ENCODE data around the gene NKX6-2.
"Not testable (repeated sequence)": the region's sequence is repeated elsewhere in the genome, so short reads cannot be mapped to it uniquely, and the experiment has no call there.

Gene NKX6-2

GRCh38 chr10:132776821-132777220, 9.1 kb downstream of the NKX6-2 start:
- TF ChIP-seq, protein P1, sequence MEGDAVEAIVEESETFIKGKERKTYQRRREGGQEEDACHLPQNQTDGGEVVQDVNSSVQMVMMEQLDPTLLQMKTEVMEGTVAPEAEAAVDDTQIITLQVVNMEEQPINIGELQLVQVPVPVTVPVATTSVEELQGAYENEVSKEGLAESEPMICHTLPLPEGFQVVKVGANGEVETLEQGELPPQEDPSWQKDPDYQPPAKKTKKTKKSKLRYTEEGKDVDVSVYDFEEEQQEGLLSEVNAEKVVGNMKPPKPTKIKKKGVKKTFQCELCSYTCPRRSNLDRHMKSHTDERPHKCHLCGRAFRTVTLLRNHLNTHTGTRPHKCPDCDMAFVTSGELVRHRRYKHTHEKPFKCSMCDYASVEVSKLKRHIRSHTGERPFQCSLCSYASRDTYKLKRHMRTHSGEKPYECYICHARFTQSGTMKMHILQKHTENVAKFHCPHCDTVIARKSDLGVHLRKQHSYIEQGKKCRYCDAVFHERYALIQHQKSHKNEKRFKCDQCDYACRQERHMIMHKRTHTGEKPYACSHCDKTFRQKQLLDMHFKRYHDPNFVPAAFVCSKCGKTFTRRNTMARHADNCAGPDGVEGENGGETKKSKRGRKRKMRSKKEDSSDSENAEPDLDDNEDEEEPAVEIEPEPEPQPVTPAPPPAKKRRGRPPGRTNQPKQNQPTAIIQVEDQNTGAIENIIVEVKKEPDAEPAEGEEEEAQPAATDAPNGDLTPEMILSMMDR (IDR thresholded peaks at IDR 0.05; ENCODE audit: low read depth, low read length, missing control alignments): no peak
- Histone ChIP-seq H3K27ac (no peak overlapping the region), H3K27me3 (replicated peaks) (no peaks in the 10 kb centered on the region), H3K4me3 (ENCODE audit: low read depth, low read length) (no peak overlapping the region), H3K36me3 (replicated peaks) (no peaks in the 10 kb centered on the region)
- no peak for DNase-seq
- in situ Hi-C loops (cut with HindIII; ENCODE audit: low pct_ligation_motif_present, low sequenced_read_pairs): no loop called here

- in situ Hi-C loops (cut with HindIII; ENCODE audit: low pct_ligation_motif_present, low sequenced_read_pairs): no loop called here
- no peak overlapping the region for H3K27ac ChIP-seq
- peaks cover under 1% of the 10 kb centered on the region for H3K36me3 ChIP-seq (replicated peaks)
- H3K4me3 ChIP-seq (ENCODE audit: low read depth, low read length): no peak overlapping the region
- DNase-seq: no peak
- TF ChIP-seq, protein P1 (IDR thresholded peaks at IDR 0.05; ENCODE audit: low read depth, low read length, missing control alignments): no peak
- H3K27me3 ChIP-seq (replicated peaks): no peaks in the 10 kb centered on the region
Observed at GRCh38 chr10:132776186-132776585, 9.8 kb downstream of the NKX6-2 start.

DNA sequence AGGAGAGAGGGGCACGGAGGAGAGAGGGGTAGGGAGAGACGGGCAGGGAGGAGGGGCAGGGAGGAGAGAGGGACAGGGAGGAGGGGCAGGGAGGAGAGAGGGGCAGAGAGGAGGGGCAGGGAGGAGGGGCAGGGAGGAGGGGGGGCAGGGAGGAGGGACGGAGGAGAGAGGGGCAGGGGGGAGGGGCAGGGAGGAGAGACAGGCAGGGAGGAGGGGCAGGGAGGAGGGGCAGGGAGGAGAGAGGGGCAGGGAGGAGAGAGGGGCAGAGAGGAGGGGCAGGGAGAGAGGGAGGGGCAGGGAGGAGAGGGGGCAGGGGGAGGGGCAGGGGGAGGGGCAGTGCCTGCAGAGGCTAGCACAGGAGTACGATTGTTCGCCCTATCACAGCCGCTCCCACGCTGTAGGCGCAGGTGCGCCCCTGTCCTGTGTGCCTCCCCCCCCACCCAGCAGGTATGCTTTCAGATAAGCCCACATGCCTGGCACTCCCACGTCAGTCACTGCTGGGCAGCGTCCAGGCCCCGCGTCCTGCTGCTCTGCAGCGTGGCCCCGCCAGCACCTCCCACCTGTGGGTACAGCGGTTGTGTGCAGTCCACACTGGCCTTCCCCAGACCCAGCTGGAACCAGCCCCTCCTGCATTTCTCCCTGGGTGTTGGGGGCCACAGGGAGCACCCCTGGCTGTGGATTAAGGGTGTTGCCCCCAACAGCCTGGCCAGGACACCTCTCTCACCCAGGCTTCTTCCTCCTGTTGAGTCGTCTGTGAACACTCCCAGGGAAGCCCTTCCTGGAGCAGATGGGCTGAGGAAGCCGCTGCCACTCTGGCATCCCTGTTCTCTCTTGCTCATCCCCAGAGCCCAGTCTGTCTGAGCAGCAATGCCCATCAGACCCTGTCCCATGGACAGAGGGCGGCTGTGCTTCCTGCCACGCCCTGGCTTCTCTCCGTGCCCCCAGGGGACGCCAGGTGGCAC, 10.8 kb downstream of the NKX6-2 start:
- TF ChIP-seq, protein P1 (IDR thresholded peaks at IDR 0.05; ENCODE audit: low read depth, low read length, missing control alignments): no peak
- Histone ChIP-seq H3K4me3 (ENCODE audit: low read depth, low read length) (no peak overlapping the region), H3K27me3 (replicated peaks) (no peaks in the 10 kb centered on the region), H3K36me3 (replicated peaks) (peaks cover 3% of the 10 kb centered on the region), H3K27ac (no peak overlapping the region)
- no peak for DNase-seq
- in situ Hi-C loops (cut with HindIII; ENCODE audit: low pct_ligation_motif_present, low sequenced_read_pairs): no loop called here

DNA sequence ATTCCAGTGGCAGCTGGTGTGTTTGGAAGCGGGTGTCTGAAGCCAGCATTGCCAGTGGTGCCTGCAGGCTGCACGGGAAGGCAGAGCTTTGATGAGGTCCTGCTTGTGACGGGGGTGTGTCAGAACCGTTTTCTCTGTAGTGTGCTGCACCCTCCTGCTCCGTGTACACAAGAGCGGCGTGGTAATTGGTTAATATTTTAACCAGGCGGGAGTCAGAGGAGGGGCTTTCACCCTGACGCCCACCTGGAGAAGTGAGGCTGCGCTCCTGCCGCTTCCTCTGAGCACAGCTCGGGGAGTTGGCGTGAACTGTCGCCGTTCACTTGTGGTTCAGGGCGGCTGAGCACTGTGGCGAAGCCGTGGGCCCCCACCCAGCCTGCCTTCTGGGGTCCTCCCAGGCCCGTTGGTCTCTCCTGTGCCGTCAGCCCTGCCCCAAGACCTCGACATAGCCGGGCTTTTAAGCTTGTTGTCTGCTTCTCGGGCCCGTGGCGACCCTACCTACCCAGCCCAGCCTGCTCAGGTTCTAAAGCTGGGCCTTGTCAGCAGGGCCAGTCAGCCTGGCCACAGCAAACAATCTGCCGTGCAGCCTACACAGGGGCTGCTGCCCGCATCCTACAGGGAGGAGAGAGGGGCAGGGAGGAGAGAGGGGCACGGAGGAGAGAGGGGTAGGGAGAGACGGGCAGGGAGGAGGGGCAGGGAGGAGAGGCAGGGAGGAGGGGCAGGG, 11.6 kb downstream of the NKX6-2 start:
- no peaks in the 10 kb centered on the region for H3K27me3 ChIP-seq (replicated peaks)
- no peak for DNase-seq
- H3K4me3 ChIP-seq (ENCODE audit: low read depth, low read length): no peak overlapping the region
- H3K27ac ChIP-seq: no peak overlapping the region
- TF ChIP-seq, protein P1 (IDR thresholded peaks at IDR 0.05; ENCODE audit: low read depth, low read length, missing control alignments): no peak
- H3K36me3 ChIP-seq (replicated peaks): peaks cover 3% of the 10 kb centered on the region
- in situ Hi-C loops (cut with HindIII; ENCODE audit: low pct_ligation_motif_present, low sequenced_read_pairs): no loop called here

GRCh38 chr10:132772816-132773215, 13.1 kb downstream of the NKX6-2 start:
- DNase-seq; H3K27me3 ChIP-seq (replicated peaks); H3K36me3 ChIP-seq (replicated peaks); in situ Hi-C loops (cut with HindIII; ENCODE audit: low pct_ligation_motif_present, low sequenced_read_pairs); H3K27ac ChIP-seq; H3K4me3 ChIP-seq (ENCODE audit: low read depth, low read length): not testable (repeated sequence)

Data from brain microvascular endothelial cell (primary cell).